Measurements from ENCODE around the gene RNF17. TPM values are rescaled to one million over a fixed set of nuclear protein-coding genes. Genes with fewer than 3 reads are reported as not detected.

Gene RNF17
- total and polyA plus RNA-seq, 2 of the 8 experiments (the other 6 are each of a cell fraction or from before 2014, with no cell fraction given), result not detected

GRCh38 chr13:24897293-24897692 is 133.3 kb downstream of the RNF17 start (continued):
- TF ChIP-seq FOSL1 (IDR thresholded peaks at IDR 0.05; ENCODE audit: insufficient read depth, low read depth, low read length), result no peak
